Measurements from ENCODE around the gene TFB1M. TPM values are rescaled to one million over a fixed set of nuclear protein-coding genes. Genes with fewer than 3 reads are reported as not detected.

Gene TFB1M
- total and polyA plus RNA-seq, 7 donors: 10.7 to 22.2 (median 15.1) TPM

- intact Hi-C loops (cut with DNase I): no loop called here
- Histone ChIP-seq H3K36me3 (no peaks in the 10 kb centered on the region), H3K4me3 (no peak overlapping the region), H3K4me1 (peaks cover 0 to 60% (median 51%) of the 10 kb centered on the region in 4 donors), H3K27ac (peak overlapping the region; percentile 55 to 81 (median 70)), H3K27me3 (no peaks in the 10 kb centered on the region), H3K9me3 (no peaks in the 10 kb centered on the region)
- DNase-seq: no peak
- TF ChIP-seq POLR2A (IDR thresholded peaks at IDR 0.05) (no peak), POLR2AphosphoS5 (IDR thresholded peaks at IDR 0.05) (peak in 1 of 4 donors; percentile 12)
- WGBS, 2 donors: 62 to 76% methylated on average over 3 of the region's 3 CpGs
These were observed 40.9 kb downstream of the TFB1M start for GRCh38 chr6:155273431-155273830.

DNA sequence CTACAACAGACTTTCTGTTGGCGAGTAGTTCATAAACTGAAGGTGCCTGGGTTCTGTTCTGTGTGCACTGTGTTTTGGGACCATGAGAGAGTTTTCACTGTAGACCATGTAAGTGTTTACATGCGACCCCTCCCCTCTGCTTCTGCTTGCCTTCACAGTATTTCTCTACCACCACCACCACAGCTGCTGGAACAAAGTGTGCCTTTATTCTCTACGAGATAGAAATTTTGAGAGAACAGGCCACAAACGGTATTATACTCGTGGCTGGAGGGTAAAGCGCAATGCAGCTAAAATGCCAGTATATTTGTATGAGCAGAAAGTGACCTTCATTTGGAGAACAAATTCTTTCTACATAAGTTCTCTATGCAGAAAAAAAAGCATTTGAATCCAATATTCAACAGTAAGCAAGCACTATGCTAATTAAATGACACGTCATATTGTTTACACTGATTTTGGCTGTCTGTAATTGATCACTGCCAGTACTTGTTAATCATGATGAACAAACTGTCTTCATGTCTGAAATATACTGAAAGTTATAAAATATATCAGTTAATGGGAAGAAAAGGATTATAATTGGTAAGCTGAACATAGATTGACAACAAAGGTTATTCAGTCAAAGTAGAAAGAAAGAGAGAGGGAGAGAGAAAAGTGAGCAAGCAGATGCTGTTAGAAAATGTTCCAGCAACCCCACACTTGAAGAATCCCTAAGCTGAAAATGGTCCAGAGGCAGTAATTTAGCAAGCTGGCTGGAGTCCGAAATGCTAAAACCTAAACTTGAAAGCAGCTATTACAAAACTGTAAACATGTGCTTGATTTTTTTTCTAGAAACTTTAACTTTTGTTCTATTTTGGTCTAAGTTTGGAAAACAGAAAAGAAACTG lies 41.7 kb downstream of the TFB1M start:
- intact Hi-C loops (cut with DNase I): no loop called here
- Histone ChIP-seq H3K27me3 (no peaks in the 10 kb centered on the region), H3K36me3 (no peaks in the 10 kb centered on the region), H3K9me3 (no peaks in the 10 kb centered on the region), H3K4me3 (peak overlapping the region in 1 of 4 donors; percentile 7), H3K4me1 (peaks cover 0 to 60% (median 51%) of the 10 kb centered on the region in 4 donors), H3K27ac (peak overlapping the region; percentile 55 to 81 (median 70))
- no peak for DNase-seq
- WGBS, 2 donors: 79 to 88% methylated on average over 8 of the region's 8 CpGs
- TF ChIP-seq POLR2A (IDR thresholded peaks at IDR 0.05): no peak
- TF ChIP-seq, protein P1, sequence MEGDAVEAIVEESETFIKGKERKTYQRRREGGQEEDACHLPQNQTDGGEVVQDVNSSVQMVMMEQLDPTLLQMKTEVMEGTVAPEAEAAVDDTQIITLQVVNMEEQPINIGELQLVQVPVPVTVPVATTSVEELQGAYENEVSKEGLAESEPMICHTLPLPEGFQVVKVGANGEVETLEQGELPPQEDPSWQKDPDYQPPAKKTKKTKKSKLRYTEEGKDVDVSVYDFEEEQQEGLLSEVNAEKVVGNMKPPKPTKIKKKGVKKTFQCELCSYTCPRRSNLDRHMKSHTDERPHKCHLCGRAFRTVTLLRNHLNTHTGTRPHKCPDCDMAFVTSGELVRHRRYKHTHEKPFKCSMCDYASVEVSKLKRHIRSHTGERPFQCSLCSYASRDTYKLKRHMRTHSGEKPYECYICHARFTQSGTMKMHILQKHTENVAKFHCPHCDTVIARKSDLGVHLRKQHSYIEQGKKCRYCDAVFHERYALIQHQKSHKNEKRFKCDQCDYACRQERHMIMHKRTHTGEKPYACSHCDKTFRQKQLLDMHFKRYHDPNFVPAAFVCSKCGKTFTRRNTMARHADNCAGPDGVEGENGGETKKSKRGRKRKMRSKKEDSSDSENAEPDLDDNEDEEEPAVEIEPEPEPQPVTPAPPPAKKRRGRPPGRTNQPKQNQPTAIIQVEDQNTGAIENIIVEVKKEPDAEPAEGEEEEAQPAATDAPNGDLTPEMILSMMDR (IDR thresholded peaks at IDR 0.05): no peak
- TF ChIP-seq POLR2AphosphoS5 (IDR thresholded peaks at IDR 0.05): peak in 2 of 4 donors; percentile 10 to 38
- TF ChIP-seq EP300 (IDR thresholded peaks at IDR 0.05): no peak

- Histone ChIP-seq H3K4me1 (peaks cover 0 to 46% (median 42%) of the 10 kb centered on the region in 4 donors), H3K36me3 (no peaks in the 10 kb centered on the region), H3K27ac (no peak overlapping the region), H3K27me3 (no peaks in the 10 kb centered on the region), H3K4me3 (no peak overlapping the region), H3K9me3 (no peaks in the 10 kb centered on the region)
- intact Hi-C loops (cut with DNase I): no loop called here
- TF ChIP-seq POLR2AphosphoS5 (IDR thresholded peaks at IDR 0.05) (no peak), EP300 (IDR thresholded peaks at IDR 0.05) (no peak), POLR2A (IDR thresholded peaks at IDR 0.05) (no peak)
- TF ChIP-seq, protein P1 (IDR thresholded peaks at IDR 0.05): no peak
- no peak for DNase-seq
These were observed 43.1 kb downstream of the TFB1M start for GRCh38 chr6:155271145-155271544.

- H3K27me3 ChIP-seq: no peaks in the 10 kb centered on the region
- DNase-seq: no peak
- intact Hi-C loops (cut with DNase I): no loop called here
- TF ChIP-seq POLR2AphosphoS5 (IDR thresholded peaks at IDR 0.05) (no peak), POLR2A (IDR thresholded peaks at IDR 0.05) (no peak), EP300 (IDR thresholded peaks at IDR 0.05) (no peak)
- TF ChIP-seq, protein P1 (IDR thresholded peaks at IDR 0.05): no peak
- no peaks in the 10 kb centered on the region for H3K36me3 ChIP-seq
- no peak overlapping the region for H3K4me3 ChIP-seq
- H3K27ac ChIP-seq: no peak overlapping the region
- WGBS, 2 donors: 78 to 86% methylated on average over 7 of the region's 7 CpGs
- H3K9me3 ChIP-seq: no peaks in the 10 kb centered on the region
- peaks cover 0 to 41% (median 37%) of the 10 kb centered on the region in 4 donors for H3K4me1 ChIP-seq
These were observed 43.7 kb downstream of the TFB1M start for GRCh38 chr6:155270561-155271091.

DNA sequence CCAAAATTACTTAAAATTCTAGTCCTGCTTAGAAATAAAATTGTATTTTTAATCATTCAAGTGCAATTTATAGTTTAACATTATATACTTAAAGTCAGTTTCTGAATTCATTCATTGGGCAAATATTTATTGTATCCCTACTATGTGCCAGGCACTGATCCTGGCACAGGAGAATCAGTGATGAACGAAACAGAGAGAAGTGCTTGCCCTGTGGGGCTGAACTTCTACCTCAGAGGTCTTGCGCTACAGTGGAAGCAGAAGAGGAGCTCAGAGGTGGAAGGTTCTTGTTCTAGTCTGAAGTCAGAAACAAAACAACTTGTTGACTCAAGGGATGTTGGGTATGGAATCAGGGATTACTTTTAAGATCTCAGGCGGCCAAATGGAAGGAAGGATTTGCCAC lies 44.5 kb downstream of the TFB1M start:
- 77 to 81% methylated on average over 3 of the region's 3 CpGs for WGBS, 2 donors
- TF ChIP-seq EP300 (IDR thresholded peaks at IDR 0.05): no peak
- TF ChIP-seq, protein P1 (IDR thresholded peaks at IDR 0.05): no peak
- no peak for TF ChIP-seq POLR2A (IDR thresholded peaks at IDR 0.05)
- no peak for TF ChIP-seq POLR2AphosphoS5 (IDR thresholded peaks at IDR 0.05)
- no peak overlapping the region for H3K27ac ChIP-seq
- no peak overlapping the region for H3K4me3 ChIP-seq
- no peaks in the 10 kb centered on the region for H3K27me3 ChIP-seq
- intact Hi-C loops (cut with DNase I): no loop called here
- H3K36me3 ChIP-seq: no peaks in the 10 kb centered on the region
- DNase-seq: no peak
- H3K4me1 ChIP-seq: peaks cover 0 to 42% (median 30%) of the 10 kb centered on the region in 4 donors
- H3K9me3 ChIP-seq: no peaks in the 10 kb centered on the region
